K562 (cell line): ENCODE data around the gene ACOT7. TPM values are rescaled to one million over a fixed set of nuclear protein-coding genes. Genes with fewer than 3 reads are reported as not detected.

Source experiments
- FOXM1 ChIP-seq, 2 experiments: fragments of 450-650 bp in 1 of 2; sonication (generic) in 1 of 2; formaldehyde crosslinking in 1 of 2; IDR thresholded peaks; 2 replicates each; pipeline versions ENCODE4 v1.6.1 to v1.9.0; 2017 to 2022; ENCODE audit warnings: low read depth in 2 of 2, mild to moderate bottlenecking in 2 of 2, missing genetic modification reagents in 1 of 2, moderate library complexity in 1 of 2
- HDAC2 ChIP-seq: fragments of 450-650 bp; IDR thresholded peaks from 2 replicates; pipeline ENCODE4 v1.6.1; 2016; ENCODE audit warnings: mild to moderate bottlenecking
- HMG20B ChIP-seq: fragments of 250-450 bp; sonication (Bioruptor Pico); IDR thresholded peaks from 2 replicates; pipeline ENCODE4 v1.5.0; 2021; ENCODE audit warnings: mild to moderate bottlenecking
- MED1 ChIP-seq: sonication (generic); formaldehyde crosslinking; IDR thresholded peaks from 2 replicates; pipeline ENCODE4 v1.8.1; 2023; ENCODE audit warnings: missing genetic modification reagents, borderline replicate concordance
- NRF1 ChIP-seq, 2 experiments: fragments of 450-650 bp; IDR thresholded peaks in 1 of 2; conservative IDR thresholded peaks in 1 of 2; 2 replicates each; pipeline ENCODE4 v1.6.1; 2014; ENCODE audit warnings: mild to moderate bottlenecking in 2 of 2
- POLR2G ChIP-seq: fragments of 200-400 bp; formaldehyde crosslinking; IDR thresholded peaks from 2 replicates; pipeline ENCODE4 v1.6.1; 2017; ENCODE audit warnings: low read depth, mild to moderate bottlenecking, antibody characterized with exemption, low read length, moderate library complexity
- RCOR1 ChIP-seq, 2 experiments: IDR thresholded peaks; 2 replicates each; pipeline ENCODE4 v1.6.1; 2012; ENCODE audit warnings: low read depth in 2 of 2, low read length in 2 of 2, borderline replicate concordance in 1 of 2, improper control_type of control experiment in 1 of 2
- SAP30 ChIP-seq: fragments of 200-600 bp; sonication (generic); IDR thresholded peaks from 2 replicates; pipeline ENCODE4 v1.6.1; 2012; ENCODE audit warnings: borderline replicate concordance, low read depth, mild to moderate bottlenecking, moderate library complexity, low read length, control low read depth, inconsistent platforms; ENCODE audit not compliant: insufficient read depth, poor library complexity, severe bottlenecking
- SMARCA4 ChIP-seq: fragments of 450-650 bp; IDR thresholded peaks from 2 replicates; pipeline ENCODE4 v1.6.1; 2016
- SMARCA5 ChIP-seq: fragments of 450-650 bp; IDR thresholded peaks from 2 replicates; pipeline ENCODE4 v1.6.1; 2016
- SMC3 ChIP-seq: conservative IDR thresholded peaks from 2 replicates; pipeline ENCODE4 v1.6.1; 2011; ENCODE audit warnings: low read depth, low read length, improper control_type of control experiment; ENCODE audit not compliant: insufficient read depth
- SREBF1 ChIP-seq: fragments of 150-350 bp; IDR thresholded peaks from 2 replicates; pipeline ENCODE4 v1.6.1; 2014; ENCODE audit warnings: antibody characterized with exemption, low read depth, low read length, borderline replicate concordance
- TAF7 ChIP-seq: fragments of 450-650 bp; IDR thresholded peaks from 2 replicates; pipeline ENCODE4 v1.6.1; 2016; ENCODE audit warnings: missing genetic modification characterization, missing compliant biosample characterization
- TAL1 ChIP-seq: fragments of 450-650 bp; IDR thresholded peaks from 2 replicates; pipeline ENCODE4 v1.6.1; 2016; ENCODE audit warnings: mild to moderate bottlenecking
- TFAM ChIP-seq: fragments of 250-450 bp; sonication (Bioruptor Pico); conservative IDR thresholded peaks from 2 replicates; pipeline ENCODE4 v1.5.0; 2021; ENCODE audit warnings: mild to moderate bottlenecking, moderate library complexity
- ZNF785 ChIP-seq: fragments of 250-450 bp; sonication (Bioruptor Pico); IDR thresholded peaks from 2 replicates; pipeline ENCODE4 v1.4.0; 2020; ENCODE audit warnings: mild to moderate bottlenecking
- polyA plus RNA-seq, 8 experiments: library from polyadenylated mRNA; depleted of rRNA in 4 of 8; stranded (reverse) in 5 of 8; unstranded in 3 of 8; fragments of >200 nt; fragmentation: Nextera tagmentation in 2 of 8; fragmentation: Illumina TruSeq in 1 of 8; extraction: Ambion mirVana in 2 of 8; extraction: Trizol in 1 of 8; gene quantifications; 2 replicates each; pipeline versions ENCODE4 v1.2.1 to v1.2.3, GENCODE V29; 2011 to 2014; ENCODE audit warnings: inconsistent platforms in 1 of 8, missing spikeins in 1 of 8
- total RNA-seq, 7 experiments: library from RNA; depleted of rRNA in 6 of 7; stranded (reverse); fragments of >200 nt in 6 of 7; fragmentation: Illumina TruSeq in 2 of 7; extraction: Trizol in 2 of 7; gene quantifications; 2 replicates each; pipeline versions ENCODE4 v1.2.1 to v1.2.3, GENCODE V29; 2011 to 2021; ENCODE audit warnings: low replicate concordance in 1 of 7
- TF ChIP-seq, protein P1 (sequence below): sonication (generic); formaldehyde crosslinking; IDR thresholded peaks from 2 replicates; pipeline ENCODE4 v1.8.0; 2022; ENCODE audit warnings: mild to moderate bottlenecking, low read depth, missing genetic modification reagents
- TF ChIP-seq, protein P2 (sequence below): sonication (generic); formaldehyde crosslinking; IDR thresholded peaks from 2 replicates; pipeline ENCODE4 v1.8.1; 2023; ENCODE audit warnings: mild to moderate bottlenecking, missing genetic modification reagents, moderate library complexity
- TF ChIP-seq, protein P3 (sequence below): fragments of 450-650 bp; conservative IDR thresholded peaks from 2 replicates; pipeline ENCODE4 v1.6.1; 2016; ENCODE audit warnings: missing genetic modification characterization, low read depth, mild to moderate bottlenecking, missing compliant biosample characterization, moderate library complexity

The ACOT7 gene
- total and polyA plus RNA-seq, 9 of the 15 experiments (the other 6 are each of a cell fraction or from before 2014, with no cell fraction given) = 7.0 to 92.6 (median 37.2) TPM

DNA sequence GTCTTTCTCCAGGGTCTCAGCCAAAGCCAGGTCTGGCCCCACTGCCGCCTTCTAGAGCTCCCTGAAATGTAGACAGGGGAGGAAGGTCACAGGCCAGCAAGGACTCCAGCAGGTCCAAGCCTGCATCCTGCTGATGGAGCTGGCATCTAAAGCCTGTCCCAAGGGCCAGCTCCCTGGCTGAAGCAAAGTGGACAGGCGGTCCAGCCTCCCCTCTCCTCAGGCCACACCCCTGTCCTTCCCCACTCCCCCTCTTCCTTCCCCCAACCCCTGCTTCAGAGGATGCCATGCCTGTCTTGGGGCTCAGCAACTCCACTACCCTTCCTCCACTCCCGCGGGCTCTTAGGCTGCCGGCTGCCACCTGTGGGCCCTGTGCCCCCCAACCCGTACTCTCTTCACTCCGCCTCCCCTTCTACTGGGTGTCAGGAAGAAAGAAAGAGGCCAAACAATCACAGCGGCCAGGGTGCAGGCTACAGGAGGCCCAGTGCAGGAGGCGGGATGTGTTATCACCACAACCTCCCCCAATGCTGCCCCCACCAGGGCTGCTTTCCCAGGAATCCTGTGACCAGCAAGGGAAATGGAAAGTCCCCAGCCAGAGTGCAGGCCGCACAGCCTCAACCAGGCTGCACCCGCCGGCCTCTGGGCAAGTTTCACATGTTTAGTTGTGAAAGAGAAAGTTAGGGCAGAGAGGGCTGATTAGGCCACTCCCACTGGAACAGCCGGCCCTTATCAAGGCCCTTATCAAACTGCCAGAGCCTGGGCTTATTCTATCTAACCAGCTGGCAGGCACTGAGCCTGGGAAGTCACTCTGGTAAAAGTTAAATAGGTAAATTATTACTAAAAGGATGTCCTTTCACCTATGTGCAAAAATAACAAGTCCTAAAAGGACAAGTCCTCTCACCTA, 34.1 kb downstream of the ACOT7 start (continued):
- TF ChIP-seq FOXM1 (IDR thresholded peaks at IDR 0.05; ENCODE audit: low read depth) (no peak), FOXM1 (CRISPR knock-in tag; IDR thresholded peaks at IDR 0.05; ENCODE audit: low read depth) (no peak), SMC3 (no peak), SREBF1 (no peak), TAL1 (peak; percentile 52; the same call in 1 of the 2 replicates), NRF1 (conservative IDR thresholded peaks at IDR 0.05 in 1 of 2, IDR thresholded peaks at IDR 0.05 in 1 of 2) (peak in 1 of 2 experiments; percentile 34; a peak in 3 of 4 replicates), SMARCA5 (no peak), HMG20B (CRISPR knock-in tag) (no peak), POLR2G (0 out of 2 replicates have a peak, but pooled peaks have one; percentile 32), SAP30 (peak; percentile 56), RCOR1 (IDR thresholded peaks at IDR 0.05; ENCODE audit: borderline replicate concordance in 1 of 2, low read depth in 2 of 2, low read length in 2 of 2) (0 out of 4 replicates have a peak, but pooled peaks of 1 of the 2 experiments have one; percentile 8), HDAC2 (peak; percentile 68; the same call in 1 of the 2 replicates), SMARCA4 (peak; percentile 80; the same call in 1 of the 2 replicates), ZNF785 (CRISPR knock-in tag) (no peak), MED1 (CRISPR knock-in tag) (no peak), TAF7 (tag) (peak; percentile 63), TFAM (CRISPR knock-in tag) (no peak)
- TF ChIP-seq, protein P1, sequence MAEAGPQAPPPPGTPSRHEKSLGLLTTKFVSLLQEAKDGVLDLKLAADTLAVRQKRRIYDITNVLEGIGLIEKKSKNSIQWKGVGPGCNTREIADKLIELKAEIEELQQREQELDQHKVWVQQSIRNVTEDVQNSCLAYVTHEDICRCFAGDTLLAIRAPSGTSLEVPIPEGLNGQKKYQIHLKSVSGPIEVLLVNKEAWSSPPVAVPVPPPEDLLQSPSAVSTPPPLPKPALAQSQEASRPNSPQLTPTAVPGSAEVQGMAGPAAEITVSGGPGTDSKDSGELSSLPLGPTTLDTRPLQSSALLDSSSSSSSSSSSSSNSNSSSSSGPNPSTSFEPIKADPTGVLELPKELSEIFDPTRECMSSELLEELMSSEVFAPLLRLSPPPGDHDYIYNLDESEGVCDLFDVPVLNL (CRISPR knock-in tag) = no peak
- TF ChIP-seq, protein P2, sequence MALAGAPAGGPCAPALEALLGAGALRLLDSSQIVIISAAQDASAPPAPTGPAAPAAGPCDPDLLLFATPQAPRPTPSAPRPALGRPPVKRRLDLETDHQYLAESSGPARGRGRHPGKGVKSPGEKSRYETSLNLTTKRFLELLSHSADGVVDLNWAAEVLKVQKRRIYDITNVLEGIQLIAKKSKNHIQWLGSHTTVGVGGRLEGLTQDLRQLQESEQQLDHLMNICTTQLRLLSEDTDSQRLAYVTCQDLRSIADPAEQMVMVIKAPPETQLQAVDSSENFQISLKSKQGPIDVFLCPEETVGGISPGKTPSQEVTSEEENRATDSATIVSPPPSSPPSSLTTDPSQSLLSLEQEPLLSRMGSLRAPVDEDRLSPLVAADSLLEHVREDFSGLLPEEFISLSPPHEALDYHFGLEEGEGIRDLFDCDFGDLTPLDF (CRISPR knock-in tag) = no peak
- TF ChIP-seq, protein P3, sequence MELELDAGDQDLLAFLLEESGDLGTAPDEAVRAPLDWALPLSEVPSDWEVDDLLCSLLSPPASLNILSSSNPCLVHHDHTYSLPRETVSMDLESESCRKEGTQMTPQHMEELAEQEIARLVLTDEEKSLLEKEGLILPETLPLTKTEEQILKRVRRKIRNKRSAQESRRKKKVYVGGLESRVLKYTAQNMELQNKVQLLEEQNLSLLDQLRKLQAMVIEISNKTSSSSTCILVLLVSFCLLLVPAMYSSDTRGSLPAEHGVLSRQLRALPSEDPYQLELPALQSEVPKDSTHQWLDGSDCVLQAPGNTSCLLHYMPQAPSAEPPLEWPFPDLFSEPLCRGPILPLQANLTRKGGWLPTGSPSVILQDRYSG (tag) = peak; percentile 59; the same call in 1 of the 2 replicates
